Ectodermal cell (in vitro differentiated cells): ENCODE results near the gene OR4C45.
"Not testable (repeated sequence)": the region's sequence is repeated elsewhere in the genome, so short reads cannot be mapped to it uniquely, and the experiment has no call there.

ENCODE experiments used
- H3K27ac ChIP-seq: 2 replicates; pipeline ENCODE4 v1.7.0; 2013; ENCODE audit warnings: mild to moderate bottlenecking, low read depth, low read length; ENCODE audit not compliant: insufficient read depth, poor library complexity, severe bottlenecking
- H3K27me3 ChIP-seq: 2 replicates; pipeline ENCODE4 v1.7.0; 2013; ENCODE audit warnings: mild to moderate bottlenecking, low read length; ENCODE audit not compliant: insufficient read depth, control insufficient read depth, poor library complexity, severe bottlenecking
- H3K36me3 ChIP-seq: one replicate; pipeline ENCODE4 v1.7.0; 2013; ENCODE audit warnings: low read length; ENCODE audit not compliant: control insufficient read depth, insufficient read depth
- H3K4me1 ChIP-seq: one replicate; pipeline ENCODE4 v1.7.0; 2013; ENCODE audit warnings: low read length; ENCODE audit not compliant: control insufficient read depth, insufficient read depth
- H3K4me3 ChIP-seq: 2 replicates; pipeline ENCODE4 v1.7.0; 2013; ENCODE audit warnings: low read depth, low read length, control low read depth; ENCODE audit not compliant: insufficient read depth
- H3K9me3 ChIP-seq: 2 replicates; pipeline ENCODE4 v1.7.0; 2013; ENCODE audit warnings: mild to moderate bottlenecking, low read length, moderate library complexity; ENCODE audit not compliant: control insufficient read depth
- WGBS, 2 experiments: methylation state at CpG; one replicate each; pipeline ENCODE4 v1.1.7; 2013; ENCODE audit warnings: missing lambda C conversion rate in 2 of 2; 5-methylcytosine and 5-hydroxymethylcytosine counted together

Gene OR4C45

GRCh38 chr11:50073113-50074105 lies 40.7 kb downstream of the OR4C45 start:
- Histone ChIP-seq H3K9me3 (peaks cover 16% of the 10 kb centered on the region), H3K27me3 (no peaks in the 10 kb centered on the region), H3K4me3 (no peak overlapping the region), H3K4me1 (no peaks in the 10 kb centered on the region), H3K27ac (no peak overlapping the region), H3K36me3 (no peaks in the 10 kb centered on the region)
- WGBS, 2 experiments = 81 to 84% methylated on average over 10 of the region's 10 CpGs

GRCh38 chr11:50074161-50074560 lies 41.5 kb downstream of the OR4C45 start:
- Histone ChIP-seq H3K9me3 (peaks cover 17% of the 10 kb centered on the region), H3K4me3 (no peak overlapping the region), H3K4me1 (no peaks in the 10 kb centered on the region), H3K27me3 (no peaks in the 10 kb centered on the region), H3K36me3 (no peaks in the 10 kb centered on the region), H3K27ac (no peak overlapping the region)
- WGBS, 2 experiments = 73 to 77% methylated on average over 6 of the region's 6 CpGs

GRCh38 chr11:50075856-50076255 lies 43.2 kb downstream of the OR4C45 start:
- Histone ChIP-seq H3K9me3 (peaks cover 16% of the 10 kb centered on the region), H3K4me3 (no peak overlapping the region), H3K4me1 (no peaks in the 10 kb centered on the region), H3K27ac (no peak overlapping the region), H3K27me3 (no peaks in the 10 kb centered on the region), H3K36me3 (no peaks in the 10 kb centered on the region)
- 71 to 72% methylated on average over 4 of the region's 4 CpGs for WGBS, 2 experiments

GRCh38 chr11:50077526-50077925 lies 44.9 kb downstream of the OR4C45 start:
- no peaks in the 10 kb centered on the region for H3K4me1 ChIP-seq
- H3K27me3 ChIP-seq = no peaks in the 10 kb centered on the region
- H3K9me3 ChIP-seq = peaks cover 13% of the 10 kb centered on the region
- no peak overlapping the region for H3K27ac ChIP-seq
- H3K36me3 ChIP-seq = no peaks in the 10 kb centered on the region
- 70 to 78% methylated on average over 5 of the region's 5 CpGs for WGBS, 2 experiments
- H3K4me3 ChIP-seq = no peak overlapping the region

GRCh38 chr11:50078001-50078400 lies 45.3 kb downstream of the OR4C45 start:
- H3K27me3 ChIP-seq = no peaks in the 10 kb centered on the region
- peaks cover 12% of the 10 kb centered on the region for H3K9me3 ChIP-seq
- H3K27ac ChIP-seq = no peak overlapping the region
- H3K4me1 ChIP-seq = no peaks in the 10 kb centered on the region
- no peak overlapping the region for H3K4me3 ChIP-seq
- H3K36me3 ChIP-seq = no peaks in the 10 kb centered on the region
- WGBS, 2 experiments = 75 to 80% methylated on average over 1 of the region's 1 CpG

GRCh38 chr11:50078946-50079345 lies 46.3 kb downstream of the OR4C45 start:
- not testable (repeated sequence) for H3K27ac ChIP-seq, H3K4me1 ChIP-seq, H3K4me3 ChIP-seq, H3K36me3 ChIP-seq, H3K27me3 ChIP-seq
- H3K9me3 ChIP-seq = peaks cover 12% of the 10 kb centered on the region

GRCh38 chr11:50080256-50080655 lies 47.6 kb downstream of the OR4C45 start:
- Histone ChIP-seq H3K27ac (no peak overlapping the region), H3K4me1 (no peaks in the 10 kb centered on the region), H3K9me3 (peaks cover 18% of the 10 kb centered on the region), H3K27me3 (no peaks in the 10 kb centered on the region), H3K36me3 (no peaks in the 10 kb centered on the region), H3K4me3 (no peak overlapping the region)
